Endothelial cell of umbilical vein (primary cell): ENCODE results near the gene CDK19. TPM values are rescaled to one million over a fixed set of nuclear protein-coding genes. Genes with fewer than 3 reads are reported as not detected.
"Not testable (repeated sequence)": the region's sequence is repeated elsewhere in the genome, so short reads cannot be mapped to it uniquely, and the experiment has no call there.

Source experiments
- BruUV-seq: library from RNA; stranded (reverse); fragments of 400-500 nt; replicated peaks from 2 replicates; lab custom pipeline; 2021; lab: Mats Ljungman, UMichigan
- CTCF ChIA-PET: fragments of 300-600, 350-600 bp; sonication (Branson Sonifier 250); formaldehyde crosslinking; loops from one replicate; lab custom pipeline; 2021; ENCODE audit warnings: antibody characterized with exemption, inconsistent platforms; lab: Charles Lee
- POLR2A ChIA-PET: fragments of 300-600, 350-600 bp; sonication (Branson Sonifier 250); formaldehyde crosslinking; loops from one replicate; lab custom pipeline; 2021; ENCODE audit warnings: antibody characterized with exemption, inconsistent platforms; lab: Charles Lee
- DNase-seq: peaks from one replicate; pipeline ENCODE4 v3.0.0-alpha.2; 2011; ENCODE audit warnings: low read depth, low spot score
- FAIRE-seq: peaks from 2 replicates; lab custom pipeline; 2011; peaks lifted over from hg19 to GRCh38; lab: Jason Lieb, UNC
- H2AFZ ChIP-seq: 2 replicates; pipeline ENCODE4 v1.6.0; 2012; ENCODE audit warnings: low read depth, low read length, control low read depth, inconsistent platforms
- H3K27ac ChIP-seq: 2 replicates; pipeline ENCODE4 v1.5.1; 2011; ENCODE audit warnings: low read depth, mild to moderate bottlenecking, control low read depth, low read length, moderate library complexity; ENCODE audit not compliant: insufficient read depth
- H3K27me3 ChIP-seq, 2 experiments: 2 replicates each; pipeline versions ENCODE4 v1.6.0 to v1.6.1; 2011; ENCODE audit warnings: low read length in 2 of 2, mixed read lengths in 1 of 2; ENCODE audit not compliant: control insufficient read depth in 2 of 2, insufficient read depth in 2 of 2
- H3K36me3 ChIP-seq, 2 experiments: 2 replicates in 1 of 2; 3 replicates in 1 of 2; pipeline ENCODE4 v1.5.1; 2011; ENCODE audit warnings: low read length in 2 of 2, mild to moderate bottlenecking in 1 of 2, moderate library complexity in 1 of 2; ENCODE audit not compliant: control insufficient read depth in 2 of 2, insufficient read depth in 2 of 2; ENCODE audit errors: extremely low read depth in 1 of 2
- H3K4me1 ChIP-seq: 3 replicates; pipeline ENCODE4 v1.5.1; 2011; ENCODE audit warnings: mild to moderate bottlenecking, low read length; ENCODE audit not compliant: control insufficient read depth, insufficient read depth; ENCODE audit errors: extremely low read depth
- H3K4me2 ChIP-seq: 2 replicates; pipeline ENCODE4 v1.6.1; 2011; ENCODE audit warnings: low read length, control low read depth, mixed read lengths; ENCODE audit not compliant: insufficient read depth
- H3K4me3 ChIP-seq, 3 experiments: fragments of 200-600 bp in 1 of 3; sonication (generic), shearing (Covaris generic) in 1 of 3; replicated peaks in 1 of 3; 2 replicates each; pipeline ENCODE4 v1.5.1; 2011 to 2016; ENCODE audit warnings: control low read depth in 3 of 3, low read length in 3 of 3, mild to moderate bottlenecking in 2 of 3, inconsistent platforms in 1 of 3, low read depth in 1 of 3, moderate library complexity in 1 of 3; ENCODE audit not compliant: insufficient read depth in 1 of 3
- H3K79me2 ChIP-seq: 2 replicates; pipeline ENCODE4 v1.6.0; 2012; ENCODE audit warnings: low read length, inconsistent platforms; ENCODE audit not compliant: control insufficient read depth, insufficient read depth
- H3K9ac ChIP-seq: replicated peaks from 2 replicates; pipeline ENCODE3; 2011; ENCODE audit warnings: low read length, control low read depth; ENCODE audit not compliant: insufficient read depth; ENCODE audit errors: extremely low read depth
- H3K9me1 ChIP-seq: replicated peaks from 3 replicates; pipeline ENCODE4 v1.6.0; 2011; ENCODE audit warnings: mild to moderate bottlenecking, low read length; ENCODE audit not compliant: control insufficient read depth, insufficient read depth; ENCODE audit errors: extremely low read depth
- H3K9me3 ChIP-seq: replicated peaks from 2 replicates; pipeline ENCODE4 v1.5.1; 2012; ENCODE audit warnings: low read length, inconsistent platforms; ENCODE audit not compliant: control insufficient read depth, insufficient read depth
- H4K20me1 ChIP-seq: replicated peaks from 2 replicates; pipeline ENCODE3; 2011; ENCODE audit warnings: mild to moderate bottlenecking, low read length; ENCODE audit not compliant: control insufficient read depth, insufficient read depth; ENCODE audit errors: extremely low read depth
- CTCF ChIP-seq, 2 donors: IDR thresholded peaks; 1 replicate in 1 of 2; 2 replicates in 1 of 2; pipeline ENCODE4 v1.5.1; 2011; ENCODE audit warnings: low read length in 2 of 2, mild to moderate bottlenecking in 2 of 2, moderate library complexity in 2 of 2, control low read depth in 1 of 2, inconsistent platforms in 1 of 2, low read depth in 1 of 2; ENCODE audit not compliant: insufficient read depth in 1 of 2; ENCODE audit errors: extremely low read depth in 1 of 2
- EZH2 ChIP-seq: IDR thresholded peaks from 2 replicates; pipeline ENCODE4 v1.6.1; 2012; ENCODE audit warnings: borderline replicate concordance, low read depth, mild to moderate bottlenecking, moderate library complexity, low read length, inconsistent platforms; ENCODE audit not compliant: severe bottlenecking
- FOS ChIP-seq: IDR thresholded peaks from 2 replicates; pipeline ENCODE4 v1.6.1; 2011; ENCODE audit warnings: mild to moderate bottlenecking, low read length, moderate library complexity, borderline replicate concordance; ENCODE audit not compliant: insufficient read depth
- GATA2 ChIP-seq: IDR thresholded peaks from 2 replicates; pipeline ENCODE4 v1.7.0; 2011; ENCODE audit warnings: low read depth, mild to moderate bottlenecking, moderate library complexity, mixed read lengths, low read length; ENCODE audit not compliant: insufficient read length, insufficient read depth
- JUN ChIP-seq: IDR thresholded peaks from 2 replicates; pipeline ENCODE4 v1.6.1; 2011; ENCODE audit warnings: borderline replicate concordance, low read depth; ENCODE audit not compliant: insufficient read length, insufficient read depth
- MAX ChIP-seq: IDR thresholded peaks from 2 replicates; pipeline ENCODE4 v1.6.1; 2011; ENCODE audit not compliant: insufficient read depth, insufficient read length
- MYC ChIP-seq: IDR thresholded peaks from one replicate; pipeline ENCODE4 v1.6.1; 2011; ENCODE audit warnings: mild to moderate bottlenecking, low read depth, low read length
- POLR2A ChIP-seq: IDR thresholded peaks from 2 replicates; pipeline ENCODE4 v1.6.1; 2012; ENCODE audit warnings: low read depth, mild to moderate bottlenecking, control low read depth, low read length
- POLR2AphosphoS5 ChIP-seq: IDR thresholded peaks from 2 replicates; pipeline ENCODE4 v1.6.1; 2012; ENCODE audit warnings: low read depth, mild to moderate bottlenecking, control low read depth, low read length, moderate library complexity; ENCODE audit not compliant: insufficient read depth
- dilution Hi-C: fragments of 300-500 bp; cut with MboI; formaldehyde crosslinking; loops from one replicate; pipeline ENCODE4 v1.15.0; 2019; ENCODE audit warnings: low sequenced_read_pairs; ENCODE audit not compliant: extremely low pct_ligation_motif_present
- intact Hi-C: fragments of 100-400 bp; cut with micrococcal nuclease; formaldehyde crosslinking; loops from one replicate; pipeline ENCODE4 v1.10.0; 2022
- polyA plus RNA-seq, 4 experiments: library from polyadenylated mRNA; depleted of rRNA in 3 of 4; stranded (reverse) in 3 of 4; unstranded in 1 of 4; fragments of >200 nt; gene quantifications; 2 replicates each; pipeline versions ENCODE4 v1.2.1 to v1.2.3, GENCODE V29; 2011 to 2012; ENCODE audit warnings: missing spikeins in 1 of 4
- total RNA-seq: library from RNA; stranded (reverse); gene quantifications from 2 replicates; pipeline ENCODE4 v1.2.3, GENCODE V29; 2021

The CDK19 gene
- total and polyA plus RNA-seq, 2 donors (not counting 3 experiments of a cell fraction or from before 2014, with no cell fraction given) = 4.6 to 12.1 TPM

DNA sequence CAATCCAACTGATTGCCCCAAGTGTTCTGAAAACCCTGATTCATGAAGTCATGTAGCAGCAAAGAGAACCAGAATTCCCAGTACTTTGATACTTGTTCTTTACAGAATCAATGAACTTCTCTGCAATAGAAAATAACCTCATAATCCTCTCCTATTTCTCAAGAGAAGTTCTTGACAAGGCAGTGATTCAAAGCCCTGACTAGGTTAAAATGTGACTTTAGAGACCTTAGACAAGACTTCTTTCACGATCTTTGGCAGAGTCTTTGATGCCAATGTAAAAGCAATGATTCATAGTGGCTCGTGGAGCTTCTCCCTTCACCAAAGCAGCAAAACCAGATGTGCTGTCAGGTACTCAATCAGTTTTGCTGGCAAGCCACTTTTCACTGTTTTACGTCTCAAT is 95.2 kb downstream of the CDK19 start:
- Histone ChIP-seq H3K27ac (no peak overlapping the region), H3K36me3 (no peaks in the 10 kb centered on the region), H3K79me2 (no peaks in the 10 kb centered on the region), H3K9me3 (no peaks in the 10 kb centered on the region), H3K4me1 (no peaks in the 10 kb centered on the region), H3K9ac (no peak overlapping the region), H3K9me1 (no peaks in the 10 kb centered on the region), H4K20me1 (no peaks in the 10 kb centered on the region), H3K27me3 (no peaks in the 10 kb centered on the region), H3K4me3 (no peak overlapping the region), H2AFZ (no peak overlapping the region), H3K4me2 (no peak overlapping the region)
- dilution Hi-C loops (no loop called here), intact Hi-C loops (no loop called here)
- no peak for DNase-seq
- ChIA-PET CTCF (interaction anchor here (1.4 kb wide), 1 partner anchor 11 kb away, joined by 4 read pairs; no protein-coding TSS in a partner anchor), POLR2A (no interaction called here)
- no peak for FAIRE-seq
- no peak for TF ChIP-seq POLR2AphosphoS5
- TF ChIP-seq CTCF (IDR thresholded peaks at IDR 0.05; ENCODE audit: extremely low read depth in 1 of 2, insufficient read depth in 1 of 2, low read depth in 1 of 2, low read length in 2 of 2) = no peak
- TF ChIP-seq MAX = no peak
- TF ChIP-seq EZH2 = no peak
- no peak for TF ChIP-seq JUN
- no peak for TF ChIP-seq POLR2A
- no peak for TF ChIP-seq FOS
- no peak for TF ChIP-seq MYC
- no peak for TF ChIP-seq GATA2
- BruUV-seq = no TSS peak

DNA sequence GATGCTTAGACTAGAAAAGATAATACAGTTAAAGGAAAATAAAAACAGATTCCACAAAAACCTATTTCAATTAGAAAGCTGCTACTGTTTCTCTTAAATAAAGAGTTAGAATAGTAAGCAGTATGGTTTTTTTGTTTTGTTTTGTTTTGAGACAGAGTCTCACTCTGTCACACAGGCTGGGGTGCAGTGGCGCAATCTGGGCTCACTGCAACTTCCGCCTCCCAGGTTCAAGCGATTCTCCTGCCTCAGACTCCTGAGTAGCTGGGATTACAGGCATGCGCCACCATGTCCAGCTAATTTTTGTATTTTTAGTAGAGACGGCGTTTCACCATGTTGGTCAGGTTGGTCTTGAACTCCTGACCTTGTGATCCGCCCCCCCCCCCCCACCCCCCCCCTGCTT is 95.7 kb downstream of the CDK19 start:
- H3K27me3 ChIP-seq, FAIRE-seq, H2AFZ ChIP-seq, dilution Hi-C loops, H4K20me1 ChIP-seq, H3K79me2 ChIP-seq, H3K27ac ChIP-seq, H3K4me2 ChIP-seq, H3K4me1 ChIP-seq, intact Hi-C loops, H3K36me3 ChIP-seq, H3K4me3 ChIP-seq, BruUV-seq, DNase-seq, H3K9ac ChIP-seq, POLR2A ChIA-PET, H3K9me1 ChIP-seq, H3K9me3 ChIP-seq: not testable (repeated sequence)
- CTCF ChIA-PET = interaction anchor here (1.4 kb wide), 1 partner anchor 11 kb away, joined by 4 read pairs; no protein-coding TSS in a partner anchor
